ENCODE results near the gene SMAD9. TPM values are rescaled to one million over a fixed set of nuclear protein-coding genes. Genes with fewer than 3 reads are reported as not detected.
A peak's percentile ranks its signal among the peaks of the same experiment; 100 is the strongest.

Gene SMAD9
- total RNA-seq, 1 donor from 2014 or later, result 19.5 TPM

GRCh38 chr13:36862722-36863121 is 57.3 kb downstream of the SMAD9 start:
- DNase-seq, result no peak

GRCh38 chr13:36862002-36862685 is 57.9 kb downstream of the SMAD9 start:
- no peak for DNase-seq

- no peak for DNase-seq
Observed at GRCh38 chr13:36859259-36859658, 60.8 kb downstream of the SMAD9 start.

- DNase-seq, result peak; percentile 72
Observed at GRCh38 chr13:36858290-36858689, 61.7 kb downstream of the SMAD9 start.

GRCh38 chr13:36857253-36857652 is 62.8 kb downstream of the SMAD9 start:
- no peak for DNase-seq

DNA sequence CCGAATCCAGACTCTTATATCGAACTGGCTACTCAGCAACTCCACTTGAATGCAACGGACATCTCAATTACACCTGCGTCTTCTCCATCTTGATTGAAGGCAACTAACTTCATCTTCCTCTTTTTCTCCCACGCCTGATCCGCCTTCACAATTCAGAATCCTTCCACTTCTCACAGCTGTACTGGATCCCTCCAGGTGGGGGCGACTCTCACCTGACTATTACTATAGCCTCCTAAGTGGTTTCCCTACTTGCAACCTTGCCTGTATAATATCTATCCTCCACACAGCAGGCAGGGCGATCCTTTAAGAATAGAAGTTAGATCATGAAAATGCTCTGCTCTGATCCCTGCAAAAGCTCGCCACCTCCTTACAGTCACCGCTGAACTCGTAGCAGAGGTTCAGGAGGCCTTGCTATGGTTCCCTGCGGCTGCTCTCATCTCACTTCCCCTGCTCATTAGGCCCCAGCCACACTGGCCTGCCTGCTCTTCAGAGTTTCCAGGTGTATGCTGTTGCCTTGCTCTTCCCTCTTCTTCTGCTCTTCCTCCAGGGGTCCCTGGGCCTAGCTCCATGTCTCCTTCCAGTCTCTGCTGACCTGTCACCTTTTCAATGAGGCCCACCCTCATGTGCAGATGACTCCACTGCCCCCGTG is 69.1 kb downstream of the SMAD9 start:
- DNase-seq, result no peak

GRCh38 chr13:36848199-36848982 is 71.6 kb downstream of the SMAD9 start:
- DNase-seq, result peak; percentile 37

DNA sequence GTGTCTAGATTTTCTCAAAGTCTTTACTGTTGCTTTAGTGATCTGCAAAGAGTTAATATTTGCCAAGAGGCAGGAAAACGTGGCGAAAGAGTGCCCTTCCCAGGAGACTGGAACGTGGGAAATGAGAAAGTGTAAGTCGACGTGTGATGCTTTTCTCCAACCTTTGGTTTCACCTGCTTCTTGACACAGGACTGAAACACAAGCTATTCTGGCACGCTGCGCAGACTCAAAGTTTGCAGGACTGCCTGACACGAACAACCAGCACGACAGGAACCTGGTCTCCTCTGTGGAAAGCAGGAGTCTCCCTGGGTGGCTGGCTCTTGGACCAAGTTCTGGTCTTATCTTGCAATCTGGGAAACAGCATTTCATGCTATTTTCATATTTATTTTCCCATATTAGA is 72.4 kb downstream of the SMAD9 start:
- no peak for DNase-seq

DNA sequence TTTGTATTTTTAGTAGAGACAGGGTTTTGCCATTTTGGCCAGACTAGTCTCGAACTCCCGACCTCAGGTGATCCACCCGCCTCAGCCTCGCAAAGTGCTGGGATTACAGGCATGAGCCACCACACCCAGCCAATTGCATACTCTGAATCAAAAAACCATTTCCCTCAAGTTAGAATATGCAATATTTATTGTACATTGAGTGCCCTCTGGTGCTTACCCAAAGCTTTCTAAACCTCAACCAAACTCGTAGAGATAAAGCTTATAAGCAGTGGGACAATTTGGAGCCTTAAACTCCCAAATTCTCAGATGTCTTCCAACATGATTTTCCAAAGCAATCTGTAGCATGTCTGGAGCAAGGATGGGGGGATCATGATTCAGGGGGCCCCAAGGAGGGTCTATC is 78.6 kb downstream of the SMAD9 start:
- DNase-seq, result no peak

DNA sequence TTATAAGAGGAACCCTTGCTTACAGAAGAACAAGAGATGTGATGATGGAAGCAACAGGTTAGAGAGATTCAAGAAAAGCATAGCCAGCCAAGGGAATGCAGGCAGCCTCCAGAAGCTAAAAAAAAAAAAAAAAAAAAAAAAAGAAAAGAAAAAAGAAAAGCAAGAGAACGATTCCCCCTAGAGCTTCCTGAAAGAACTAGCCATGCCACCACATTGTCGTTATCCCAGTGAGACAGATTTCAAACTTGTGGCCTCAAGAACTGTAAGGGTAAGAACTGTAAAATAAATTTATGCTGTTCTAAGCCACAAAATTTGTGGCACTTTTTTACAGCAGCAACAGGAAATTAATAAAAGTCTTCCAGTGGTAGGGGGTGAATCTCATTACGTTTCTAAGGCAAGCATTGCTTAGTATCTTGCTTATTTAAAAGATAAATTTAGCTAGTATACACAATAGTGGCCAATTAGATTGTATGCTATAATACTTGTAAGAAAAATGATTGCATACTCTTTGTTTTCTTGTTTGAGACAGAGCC is 79.3 kb downstream of the SMAD9 start:
- DNase-seq, result no peak

- DNase-seq, result no peak
Observed at GRCh38 chr13:36839981-36840380, 80.1 kb downstream of the SMAD9 start.

DNA sequence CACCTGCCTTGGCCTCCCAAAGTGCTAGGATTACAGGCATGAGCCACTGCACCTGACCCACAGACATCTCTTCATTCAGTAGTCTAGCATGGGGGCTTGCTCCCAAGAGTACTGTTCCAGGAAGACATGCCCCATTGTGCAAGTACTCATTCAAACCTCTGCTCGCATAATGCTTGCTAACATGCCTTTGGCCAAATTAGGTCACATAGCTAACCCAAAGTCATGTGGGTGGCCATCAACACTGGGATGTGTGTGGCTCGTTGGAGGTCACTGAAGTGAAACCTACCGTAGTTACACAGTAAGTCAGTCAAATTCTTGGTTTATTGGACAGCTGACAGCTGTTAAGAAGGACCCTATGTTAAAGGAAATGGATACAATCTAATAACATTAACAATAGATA is 80.8 kb downstream of the SMAD9 start:
- no peak for DNase-seq

DNA sequence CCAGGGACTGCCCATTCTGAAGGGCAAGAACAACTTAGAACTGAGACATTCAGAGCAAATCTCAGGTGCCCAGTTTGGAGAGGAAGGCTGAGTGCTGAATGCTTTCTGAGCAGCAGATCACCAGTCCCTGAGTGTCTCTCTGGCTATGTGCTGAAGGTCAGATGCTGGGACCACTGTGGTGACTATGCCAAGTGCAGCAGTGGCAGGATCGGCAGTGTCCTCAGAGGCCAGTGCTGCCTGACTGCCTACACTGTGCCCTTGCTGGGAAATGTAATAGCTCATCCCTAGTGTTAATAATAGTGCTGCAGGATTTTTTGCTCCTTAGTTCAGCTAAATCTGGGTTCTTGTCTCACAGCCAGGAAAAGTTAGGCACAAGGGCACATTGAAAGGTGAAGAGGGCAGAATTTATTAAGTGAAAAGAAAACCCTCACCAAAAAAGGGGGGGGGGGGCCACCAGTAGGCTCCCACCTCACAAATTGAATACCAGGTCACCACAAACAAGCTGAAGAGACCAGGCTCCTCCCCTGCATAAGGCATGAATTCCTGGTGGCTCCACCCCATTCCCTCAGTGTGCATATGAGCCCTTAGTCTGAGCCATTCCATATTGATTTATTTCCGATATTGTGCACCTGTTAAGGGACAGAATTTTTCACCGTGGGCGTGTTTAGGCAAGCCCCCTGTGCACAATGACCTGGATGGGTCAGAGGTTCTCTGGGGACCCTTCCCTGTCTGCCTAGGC is 82.5 kb downstream of the SMAD9 start:
- no peak for DNase-seq

GRCh38 chr13:36834299-36834698 is 85.7 kb downstream of the SMAD9 start:
- no peak for DNase-seq

DNA sequence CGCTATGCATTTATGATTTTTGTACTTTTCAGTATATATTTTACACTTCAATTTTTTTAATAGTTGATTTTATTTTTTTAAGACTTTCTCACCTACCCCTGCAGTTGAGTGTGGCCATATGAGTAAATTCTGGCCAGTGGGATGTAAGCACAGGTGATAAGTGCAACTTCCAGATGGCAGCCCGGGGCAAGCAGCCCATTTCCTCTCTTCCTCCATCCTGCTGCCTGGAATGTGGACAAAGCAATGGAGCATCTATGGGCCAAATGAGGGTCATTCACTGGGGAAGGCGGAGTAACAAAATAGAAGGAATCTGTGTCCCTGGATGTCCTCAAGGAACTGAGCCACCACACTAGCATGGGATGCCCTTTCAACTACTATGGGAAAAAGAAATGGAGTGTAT is 88.7 kb downstream of the SMAD9 start:
- no peak for DNase-seq

DNA sequence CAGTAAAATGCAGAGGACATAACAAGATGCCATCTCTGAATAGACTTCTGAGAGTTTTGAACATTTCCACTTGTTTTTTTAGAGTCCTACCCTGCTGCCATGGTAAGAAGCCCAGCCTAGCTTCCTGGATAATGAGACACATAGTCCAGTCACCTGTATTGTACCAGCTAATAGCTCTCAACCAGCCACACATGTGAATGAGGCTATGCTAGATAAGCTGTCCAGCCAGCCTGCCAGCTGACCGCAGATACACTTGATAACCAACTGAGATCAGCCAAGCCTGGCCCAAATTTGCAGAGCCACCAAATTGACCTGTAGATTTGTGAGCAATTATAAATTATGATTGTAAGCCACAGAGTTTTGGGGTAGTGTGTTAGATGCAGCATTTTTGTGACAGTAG is 90.3 kb downstream of the SMAD9 start:
- DNase-seq, result no peak

- DNase-seq, result no peak
Observed at GRCh38 chr13:36822785-36823184, 97.3 kb downstream of the SMAD9 start.

GRCh38 chr13:36820222-36820621 is 99.8 kb downstream of the SMAD9 start:
- no peak for DNase-seq

- DNase-seq, result peak; percentile 40
Observed at GRCh38 chr13:36819739-36820090, 100.3 kb downstream of the SMAD9 start.

GRCh38 chr13:36818804-36819738 is 101.0 kb downstream of the SMAD9 start, which contains the start of gene RFXAP:
TSS of gene RFXAP (plus strand) at chr13:36819222. CDS start at chr13:36819358, 136 bp downstream.
- peak; percentile 96 for DNase-seq
